ENCODE data around the gene TBL3. TPM values are rescaled to one million over a fixed set of nuclear protein-coding genes. Genes with fewer than 3 reads are reported as not detected.
A peak's percentile ranks its signal among the peaks of the same experiment; 100 is the strongest.

The TBL3 gene
- total RNA-seq, 4 donors from 2014 or later: 49.2 to 73.5 (median 57.2) TPM

GRCh38 chr16:1972490-1972877, 631 bp downstream of the TBL3 start:
- peak in 1 of 2 donors; percentile 74 for DNase-seq (ENCODE audit: low spot score in 2 of 2)

GRCh38 chr16:1973461-1974156, 1.8 kb downstream of the TBL3 start:
- H3K4me3 ChIP-seq: no peak overlapping the region
- no peak for TF ChIP-seq POLR2A (IDR thresholded peaks at IDR 0.05)
- H3K27ac ChIP-seq: no peak overlapping the region
- WGBS: 87% methylated on average over 16 of the region's 16 CpGs
- peaks cover 46% of the 10 kb centered on the region for H3K36me3 ChIP-seq
- no peaks in the 10 kb centered on the region for H3K9me3 ChIP-seq
- DNase-seq (ENCODE audit: low spot score in 2 of 2): no peak
- H3K4me1 ChIP-seq: peaks cover 33% of the 10 kb centered on the region
- peaks cover 12% of the 10 kb centered on the region for H3K27me3 ChIP-seq

More at GRCh38 chr16:1972490-1972877, 631 bp downstream of the TBL3 start:
- H3K27me3 ChIP-seq: peaks cover 4% of the 10 kb centered on the region
- peaks cover 36% of the 10 kb centered on the region for H3K36me3 ChIP-seq
- TF ChIP-seq POLR2AphosphoS5 (IDR thresholded peaks at IDR 0.05) (no peak), POLR2A (IDR thresholded peaks at IDR 0.05) (no peak), CTCF (IDR thresholded peaks at IDR 0.05) (no peak), EP300 (IDR thresholded peaks at IDR 0.05) (no peak)
- WGBS: 2% methylated on average over 5 of the region's 22 CpGs
- H3K4me3 ChIP-seq: peak overlapping the region; percentile 85
- peak overlapping the region; percentile 93 for H3K27ac ChIP-seq
- H3K4me1 ChIP-seq: peaks cover 28% of the 10 kb centered on the region
- no peaks in the 10 kb centered on the region for H3K9me3 ChIP-seq

GRCh38 chr16:1974157-1975070, 2.6 kb downstream of the TBL3 start:
- peaks cover 46% of the 10 kb centered on the region for H3K36me3 ChIP-seq

GRCh38 chr16:1975432-1976215, 3.8 kb downstream of the TBL3 start:
- 95% methylated on average over 20 of the region's 33 CpGs for WGBS
- Histone ChIP-seq H3K4me1 (peaks cover 51% of the 10 kb centered on the region), H3K27me3 (peaks cover 21% of the 10 kb centered on the region), H3K9me3 (no peaks in the 10 kb centered on the region), H3K36me3 (peaks cover 46% of the 10 kb centered on the region), H3K27ac (no peak overlapping the region), H3K4me3 (no peak overlapping the region)
- no peak for TF ChIP-seq POLR2AphosphoS5 (IDR thresholded peaks at IDR 0.05)
- TF ChIP-seq CTCF (IDR thresholded peaks at IDR 0.05): no peak
- TF ChIP-seq POLR2A (IDR thresholded peaks at IDR 0.05): no peak
- no peak for TF ChIP-seq EP300 (IDR thresholded peaks at IDR 0.05)
- no peak for DNase-seq (ENCODE audit: low spot score in 2 of 2)

More at GRCh38 chr16:1974157-1975070, 2.6 kb downstream of the TBL3 start:
- WGBS: 97% methylated on average over 28 of the region's 42 CpGs
- no peak overlapping the region for H3K27ac ChIP-seq
- DNase-seq (ENCODE audit: low spot score in 2 of 2): no peak
- peaks cover 20% of the 10 kb centered on the region for H3K27me3 ChIP-seq
- H3K4me3 ChIP-seq: no peak overlapping the region
- no peak for TF ChIP-seq CTCF (IDR thresholded peaks at IDR 0.05)
- no peak for TF ChIP-seq POLR2AphosphoS5 (IDR thresholded peaks at IDR 0.05)
- no peak for TF ChIP-seq EP300 (IDR thresholded peaks at IDR 0.05)
- no peak for TF ChIP-seq POLR2A (IDR thresholded peaks at IDR 0.05)
- H3K4me1 ChIP-seq: peaks cover 40% of the 10 kb centered on the region
- no peaks in the 10 kb centered on the region for H3K9me3 ChIP-seq

GRCh38 chr16:1976216-1976520, 4.3 kb downstream of the TBL3 start:
- Histone ChIP-seq H3K36me3 (peaks cover 46% of the 10 kb centered on the region), H3K9me3 (no peaks in the 10 kb centered on the region), H3K27me3 (peaks cover 26% of the 10 kb centered on the region), H3K4me3 (no peak overlapping the region), H3K4me1 (peaks cover 49% of the 10 kb centered on the region), H3K27ac (no peak overlapping the region)
- 84% methylated on average over 7 of the region's 8 CpGs for WGBS
- TF ChIP-seq EP300 (IDR thresholded peaks at IDR 0.05) (no peak), POLR2A (IDR thresholded peaks at IDR 0.05) (no peak), CTCF (IDR thresholded peaks at IDR 0.05) (no peak), POLR2AphosphoS5 (IDR thresholded peaks at IDR 0.05) (no peak)
- DNase-seq (ENCODE audit: low spot score in 2 of 2): no peak

Data from suprapubic skin (tissue), 4 donors.